Measurements from ENCODE around the gene EFS.

DNA sequence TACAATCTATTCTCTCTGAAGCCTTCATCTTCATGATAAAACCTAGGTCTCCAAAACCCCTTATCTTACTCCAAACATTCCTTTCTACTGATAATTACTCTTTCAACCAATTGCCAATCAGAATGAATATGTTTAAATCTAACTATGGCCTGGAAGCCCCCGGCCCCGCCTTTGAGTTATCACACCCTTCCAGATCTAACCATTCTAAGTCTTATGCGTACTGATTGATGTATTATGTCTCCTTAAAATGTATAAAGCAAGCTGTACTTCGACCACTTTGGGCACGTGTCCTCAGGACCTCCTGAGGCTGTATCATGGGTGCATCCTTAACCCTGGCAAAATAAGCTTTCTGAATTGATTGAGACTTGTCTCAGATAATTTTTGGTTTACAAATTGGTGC, 29.3 kb downstream of the EFS start:
- TF ChIP-seq, protein P1, sequence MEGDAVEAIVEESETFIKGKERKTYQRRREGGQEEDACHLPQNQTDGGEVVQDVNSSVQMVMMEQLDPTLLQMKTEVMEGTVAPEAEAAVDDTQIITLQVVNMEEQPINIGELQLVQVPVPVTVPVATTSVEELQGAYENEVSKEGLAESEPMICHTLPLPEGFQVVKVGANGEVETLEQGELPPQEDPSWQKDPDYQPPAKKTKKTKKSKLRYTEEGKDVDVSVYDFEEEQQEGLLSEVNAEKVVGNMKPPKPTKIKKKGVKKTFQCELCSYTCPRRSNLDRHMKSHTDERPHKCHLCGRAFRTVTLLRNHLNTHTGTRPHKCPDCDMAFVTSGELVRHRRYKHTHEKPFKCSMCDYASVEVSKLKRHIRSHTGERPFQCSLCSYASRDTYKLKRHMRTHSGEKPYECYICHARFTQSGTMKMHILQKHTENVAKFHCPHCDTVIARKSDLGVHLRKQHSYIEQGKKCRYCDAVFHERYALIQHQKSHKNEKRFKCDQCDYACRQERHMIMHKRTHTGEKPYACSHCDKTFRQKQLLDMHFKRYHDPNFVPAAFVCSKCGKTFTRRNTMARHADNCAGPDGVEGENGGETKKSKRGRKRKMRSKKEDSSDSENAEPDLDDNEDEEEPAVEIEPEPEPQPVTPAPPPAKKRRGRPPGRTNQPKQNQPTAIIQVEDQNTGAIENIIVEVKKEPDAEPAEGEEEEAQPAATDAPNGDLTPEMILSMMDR (IDR thresholded peaks at IDR 0.05; ENCODE audit: low read depth, low read length), result no peak
- TF ChIP-seq, protein P2, sequence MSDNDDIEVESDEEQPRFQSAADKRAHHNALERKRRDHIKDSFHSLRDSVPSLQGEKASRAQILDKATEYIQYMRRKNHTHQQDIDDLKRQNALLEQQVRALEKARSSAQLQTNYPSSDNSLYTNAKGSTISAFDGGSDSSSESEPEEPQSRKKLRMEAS (IDR thresholded peaks at IDR 0.05; ENCODE audit: low read depth, low read length), result no peak
- TF ChIP-seq POLR2A (IDR thresholded peaks at IDR 0.05; ENCODE audit: extremely low read depth, insufficient read length) (no peak), MYC (IDR thresholded peaks at IDR 0.05; ENCODE audit: low read depth, low read length) (no peak)
